Neural cell (in vitro differentiated cells): ENCODE data around the gene BMP7. TPM values are rescaled to one million over a fixed set of nuclear protein-coding genes. Genes with fewer than 3 reads are reported as not detected.

ENCODE experiments used
- H2AFZ ChIP-seq: fragments of 200-600, 300-800 bp; sonication (generic), shearing (Covaris generic); 2 replicates; pipeline ENCODE4 v1.6.0; 2014; ENCODE audit warnings: low read depth, mild to moderate bottlenecking, antibody characterized with exemption, low read length, moderate library complexity
- H3F3A ChIP-seq: fragments of 200-600 bp; shearing (Covaris generic); 2 replicates; pipeline ENCODE4 v1.6.1; 2016; ENCODE audit warnings: mild to moderate bottlenecking, moderate library complexity, mixed read lengths, antibody characterized with exemption, low read length; ENCODE audit not compliant: insufficient read depth, poor library complexity, severe bottlenecking
- H3K27ac ChIP-seq: fragments of 200-600, 300-800 bp; sonication (generic), shearing (Covaris generic); 2 replicates; pipeline ENCODE4 v1.5.1; 2014; ENCODE audit warnings: mild to moderate bottlenecking, low read length, moderate library complexity
- H3K27me3 ChIP-seq: fragments of 300-800, 200-600 bp; sonication (generic), shearing (Covaris generic); 2 replicates; pipeline ENCODE4 v1.6.0; 2014; ENCODE audit warnings: mild to moderate bottlenecking, low read depth, low read length, moderate library complexity; ENCODE audit not compliant: insufficient read depth
- H3K36me3 ChIP-seq: fragments of 300-800, 200-600 bp; sonication (generic), shearing (Covaris generic); 2 replicates; pipeline ENCODE4 v1.5.1; 2014; ENCODE audit warnings: mild to moderate bottlenecking, antibody characterized with exemption, low read length, moderate library complexity; ENCODE audit not compliant: insufficient read depth
- H3K4me2 ChIP-seq: fragments of 300-800, 200-600 bp; sonication (generic), shearing (Covaris generic); 2 replicates; pipeline ENCODE4 v1.6.0; 2014; ENCODE audit warnings: mild to moderate bottlenecking, low read length
- H3K4me3 ChIP-seq: fragments of 300-800, 200-600 bp; sonication (generic), shearing (Covaris generic); 2 replicates; pipeline ENCODE4 v1.5.1; 2014; ENCODE audit warnings: mild to moderate bottlenecking, low read length, moderate library complexity
- H3K79me2 ChIP-seq: fragments of 200-600 bp; shearing (Covaris generic); replicated peaks from 2 replicates; pipeline ENCODE4 v1.6.0; 2014; ENCODE audit warnings: mild to moderate bottlenecking, low read length, moderate library complexity; ENCODE audit not compliant: insufficient read depth
- H3K9ac ChIP-seq: fragments of 300-800, 200-600 bp; sonication (generic), shearing (Covaris generic); 2 replicates; pipeline ENCODE4 v1.6.1; 2016; ENCODE audit warnings: mild to moderate bottlenecking, low read length, mixed read lengths
- H3K9me2 ChIP-seq: fragments of 200-600 bp; shearing (Covaris generic); 2 replicates; pipeline ENCODE4 v1.6.1; 2016; ENCODE audit warnings: mild to moderate bottlenecking, low read length, mixed read lengths; ENCODE audit not compliant: insufficient read depth
- H3K9me3 ChIP-seq: fragments of 200-600, 300-800 bp; sonication (generic), shearing (Covaris generic); 2 replicates; pipeline ENCODE4 v1.6.1; 2016; ENCODE audit warnings: mild to moderate bottlenecking, mixed run types, low read length, moderate library complexity, mixed read lengths
- H4K20me1 ChIP-seq: fragments of 200-600 bp; shearing (Covaris generic); 2 replicates; pipeline ENCODE4 v1.6.1; 2016; ENCODE audit warnings: mild to moderate bottlenecking, mixed run types; ENCODE audit not compliant: insufficient read depth
- CTCF ChIP-seq: fragments of 450-650 bp; IDR thresholded peaks from 2 replicates; pipeline ENCODE4 v1.5.1; 2014; ENCODE audit warnings: antibody characterized with exemption, mild to moderate bottlenecking, moderate library complexity; ENCODE audit not compliant: poor library complexity, severe bottlenecking
- EP300 ChIP-seq: fragments of 450-650 bp; conservative IDR thresholded peaks from 2 replicates; pipeline ENCODE4 v1.6.1; 2014; ENCODE audit warnings: antibody characterized with exemption, mild to moderate bottlenecking, moderate library complexity; ENCODE audit not compliant: poor library complexity, severe bottlenecking
- EZH2 ChIP-seq: fragments of 200-600, 300-800 bp; shearing (Covaris generic), sonication (generic); IDR thresholded peaks from 2 replicates; pipeline ENCODE4 v1.6.1; 2014; ENCODE audit warnings: antibody characterized with exemption, low read length, borderline replicate concordance, mild to moderate bottlenecking; ENCODE audit not compliant: insufficient read depth, poor library complexity, severe bottlenecking
- MXI1 ChIP-seq: fragments of 450-650 bp; conservative IDR thresholded peaks from 2 replicates; pipeline ENCODE4 v1.6.1; 2014; ENCODE audit warnings: antibody characterized with exemption, mild to moderate bottlenecking; ENCODE audit not compliant: poor library complexity, severe bottlenecking
- POLR2AphosphoS5 ChIP-seq: IDR thresholded peaks from 2 replicates; pipeline ENCODE4 v1.6.1; 2012
- RAD21 ChIP-seq: fragments of 450-650 bp; conservative IDR thresholded peaks from 2 replicates; pipeline ENCODE4 v1.6.1; 2014; ENCODE audit warnings: antibody characterized with exemption, mild to moderate bottlenecking, moderate library complexity
- REST ChIP-seq: IDR thresholded peaks from 2 replicates; pipeline ENCODE4 v1.6.1; 2012; ENCODE audit warnings: borderline replicate concordance
- SMC3 ChIP-seq: fragments of 450-650 bp; conservative IDR thresholded peaks from 2 replicates; pipeline ENCODE4 v1.6.1; 2014; ENCODE audit warnings: antibody characterized with exemption, mild to moderate bottlenecking, moderate library complexity; ENCODE audit not compliant: poor library complexity
- TAF1 ChIP-seq: IDR thresholded peaks from 2 replicates; pipeline ENCODE4 v1.6.1; 2012; ENCODE audit warnings: low read depth
- polyA plus RNA-seq: library from polyadenylated mRNA; depleted of rRNA; stranded (reverse); fragments of >200 nt; gene quantifications from 2 replicates; pipeline ENCODE4 v1.2.3, GENCODE V29; 2014

Gene BMP7
- polyA plus RNA-seq, 1 donor from 2014 or later = 3.6 TPM

GRCh38 chr20:57188056-57188455 is 78.4 kb downstream of the BMP7 start:
- no peak overlapping the region for H2AFZ ChIP-seq
- no peaks in the 10 kb centered on the region for H3K9me2 ChIP-seq
- H3K4me3 ChIP-seq = no peak overlapping the region
- H3K36me3 ChIP-seq = no peaks in the 10 kb centered on the region
- H3K27ac ChIP-seq = no peak overlapping the region
- no peaks in the 10 kb centered on the region for H3K27me3 ChIP-seq
- H3K79me2 ChIP-seq = no peaks in the 10 kb centered on the region
- TF ChIP-seq SMC3 (no peak), CTCF (no peak), REST (no peak), POLR2AphosphoS5 (no peak), MXI1 (no peak), EZH2 (no peak), EP300 (no peak), TAF1 (no peak), RAD21 (no peak)
- no peak overlapping the region for H3K9ac ChIP-seq
- H3K9me3 ChIP-seq = no peaks in the 10 kb centered on the region
- H3K4me2 ChIP-seq = no peak overlapping the region
- H3F3A ChIP-seq = no peaks in the 10 kb centered on the region
- no peaks in the 10 kb centered on the region for H4K20me1 ChIP-seq

GRCh38 chr20:57187068-57187634 is 79.3 kb downstream of the BMP7 start:
- TF ChIP-seq SMC3 (no peak), CTCF (no peak), MXI1 (no peak), REST (no peak), POLR2AphosphoS5 (no peak), RAD21 (no peak), EZH2 (no peak), EP300 (no peak), TAF1 (no peak)
- Histone ChIP-seq H4K20me1 (no peaks in the 10 kb centered on the region), H3K9me2 (no peaks in the 10 kb centered on the region), H3K4me3 (no peak overlapping the region), H3K9me3 (no peaks in the 10 kb centered on the region), H3K4me2 (no peak overlapping the region), H3K27ac (no peak overlapping the region), H3F3A (no peaks in the 10 kb centered on the region), H3K27me3 (no peaks in the 10 kb centered on the region), H3K79me2 (no peaks in the 10 kb centered on the region), H3K9ac (no peak overlapping the region), H2AFZ (no peak overlapping the region), H3K36me3 (no peaks in the 10 kb centered on the region)
